Endodermal cell (in vitro differentiated cells): ENCODE measurements around the gene NR2E3. TPM values are rescaled to one million over a fixed set of nuclear protein-coding genes. Genes with fewer than 3 reads are reported as not detected.
A peak's percentile ranks its signal among the peaks of the same experiment; 100 is the strongest.

Source experiments
- DNase-seq: peaks from one replicate; pipeline ENCODE4 v3.0.0-alpha.2; 2017
- H3K27ac ChIP-seq: 2 replicates; pipeline ENCODE4 v1.5.1; 2013; ENCODE audit warnings: mild to moderate bottlenecking, low read depth, low read length, moderate library complexity
- H3K27me3 ChIP-seq: 2 replicates; pipeline ENCODE4 v1.6.1; 2013; ENCODE audit warnings: mild to moderate bottlenecking, low read length, moderate library complexity; ENCODE audit not compliant: insufficient read depth, control insufficient read depth, poor library complexity, severe bottlenecking
- H3K36me3 ChIP-seq: 2 replicates; pipeline ENCODE4 v1.7.0; 2013; ENCODE audit warnings: mild to moderate bottlenecking, low read length, moderate library complexity; ENCODE audit not compliant: control insufficient read depth, insufficient read depth
- H3K4me1 ChIP-seq: one replicate; pipeline ENCODE4 v1.7.0; 2013; ENCODE audit warnings: low read length; ENCODE audit not compliant: control insufficient read depth, insufficient read depth
- H3K4me3 ChIP-seq: 2 replicates; pipeline ENCODE4 v1.5.1; 2013; ENCODE audit warnings: mild to moderate bottlenecking, low read length, moderate library complexity
- H3K9ac ChIP-seq: 2 replicates; pipeline ENCODE4 v1.6.1; 2013; ENCODE audit warnings: mild to moderate bottlenecking, low read length, moderate library complexity; ENCODE audit not compliant: poor library complexity, severe bottlenecking; ENCODE audit errors: extremely low read depth
- H3K9me3 ChIP-seq: 2 replicates; pipeline ENCODE4 v1.6.1; 2013; ENCODE audit warnings: mild to moderate bottlenecking, low read length, moderate library complexity; ENCODE audit not compliant: control insufficient read depth
- H3K27ac Mint-ChIP-seq: 2 replicates; pipeline ENCODE4 v1.8.0; 2020; ENCODE audit warnings: mixed read lengths
- H3K27me3 Mint-ChIP-seq: 2 replicates; pipeline ENCODE4 v1.8.0; 2021; ENCODE audit warnings: mild to moderate bottlenecking, mixed read lengths; ENCODE audit not compliant: insufficient read depth
- H3K36me3 Mint-ChIP-seq: 2 replicates; pipeline ENCODE4 v1.8.0; 2020; ENCODE audit warnings: low read depth, mixed read lengths
- H3K4me1 Mint-ChIP-seq: 2 replicates; pipeline ENCODE4 v1.8.0; 2020; ENCODE audit warnings: mixed read lengths
- H3K4me3 Mint-ChIP-seq: 2 replicates; pipeline ENCODE4 v1.8.0; 2020; ENCODE audit warnings: mild to moderate bottlenecking, moderate library complexity, mixed read lengths
- H3K9me3 Mint-ChIP-seq: 2 replicates; pipeline ENCODE4 v1.8.0; 2020; ENCODE audit warnings: mild to moderate bottlenecking, mixed read lengths
- CTCF ChIP-seq: fragments of 200-600 bp; sonication (generic); conservative IDR thresholded peaks from 2 replicates; pipeline ENCODE4 v1.5.0; 2021; ENCODE audit warnings: antibody characterized with exemption, mild to moderate bottlenecking
- WGBS, 2 experiments: methylation state at CpG; one replicate each; pipeline versions ENCODE4 v1.1.5 to v1.1.7; 2013; ENCODE audit warnings: missing lambda C conversion rate in 2 of 2, mixed read lengths in 1 of 2; ENCODE audit not compliant: insufficient coverage in 1 of 2, insufficient read length in 1 of 2; 5-methylcytosine and 5-hydroxymethylcytosine counted together
- total RNA-seq, 2 donors: library from RNA; stranded (reverse); fragmentation: NEBNext Ultra II Directional in 1 of 2; extraction: Animal tissue kit (Norgen Biotek cat#: 25700) in 1 of 2; gene quantifications; 2 replicates in 1 of 2; 3 replicates in 1 of 2; pipeline ENCODE4 v1.2.1, GENCODE V29; 2021

The NR2E3 gene
- total RNA-seq, 2 donors from 2014 or later, result 0.15 to 0.55 TPM

DNA sequence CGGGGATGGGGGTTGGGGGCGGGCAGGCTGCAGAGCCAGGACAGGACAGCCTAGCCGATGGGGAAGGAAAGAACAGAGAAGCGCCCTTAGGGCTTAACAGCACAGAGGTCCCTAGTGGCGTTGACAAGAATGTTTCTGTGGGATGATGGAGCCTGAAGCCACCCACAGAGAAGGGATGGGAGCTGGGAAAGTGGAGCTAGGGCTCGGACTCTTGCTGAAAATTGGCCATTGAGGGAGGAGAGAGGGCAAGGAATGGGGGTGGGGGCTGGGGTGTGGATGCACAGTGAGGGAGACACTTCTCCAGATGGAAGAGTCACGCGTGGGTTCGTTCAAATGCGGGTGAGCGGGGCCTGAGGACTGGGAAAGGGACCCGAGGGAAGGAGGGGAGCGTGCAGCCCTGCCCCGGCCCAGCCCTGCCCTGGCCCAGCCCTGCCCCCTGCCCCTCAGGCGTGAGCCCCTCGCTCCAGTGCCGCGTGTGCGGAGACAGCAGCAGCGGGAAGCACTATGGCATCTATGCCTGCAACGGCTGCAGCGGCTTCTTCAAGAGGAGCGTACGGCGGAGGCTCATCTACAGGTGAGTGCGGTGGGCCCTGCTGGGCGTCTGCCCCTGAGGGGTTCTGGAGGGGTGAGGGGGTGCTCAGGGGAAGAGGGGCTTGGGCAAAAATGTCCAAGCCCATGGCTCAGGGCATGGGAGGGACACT lies 832 bp downstream of the NR2E3 start:
- H3K27ac ChIP-seq, result no peak overlapping the region
- WGBS, 2 experiments, result 92 to 94% methylated on average over 13 to 27 of the region's 27 CpGs
- Mint-ChIP-seq H3K4me1 (peaks cover 23% of the 10 kb centered on the region), H3K9me3 (no peaks in the 10 kb centered on the region), H3K27ac (no peak overlapping the region), H3K27me3 (peaks cover 11% of the 10 kb centered on the region), H3K4me3 (no peak overlapping the region), H3K36me3 (no peaks in the 10 kb centered on the region)
- no peaks in the 10 kb centered on the region for H3K36me3 ChIP-seq
- peaks cover 13% of the 10 kb centered on the region for H3K4me1 ChIP-seq
- no peak overlapping the region for H3K4me3 ChIP-seq
- peak; percentile 17 for TF ChIP-seq CTCF
- DNase-seq, result no peak
- no peaks in the 10 kb centered on the region for H3K9me3 ChIP-seq
- no peaks in the 10 kb centered on the region for H3K27me3 ChIP-seq
- H3K9ac ChIP-seq, result no peak overlapping the region

- Histone ChIP-seq H3K4me3 (no peak overlapping the region), H3K27me3 (no peaks in the 10 kb centered on the region), H3K9ac (no peak overlapping the region), H3K4me1 (peaks cover 4% of the 10 kb centered on the region), H3K36me3 (no peaks in the 10 kb centered on the region), H3K9me3 (no peaks in the 10 kb centered on the region), H3K27ac (no peak overlapping the region)
- H3K27me3 Mint-ChIP-seq, result peaks cover 11% of the 10 kb centered on the region
- peaks cover 15% of the 10 kb centered on the region for H3K4me1 Mint-ChIP-seq
- no peak overlapping the region for H3K27ac Mint-ChIP-seq
- no peaks in the 10 kb centered on the region for H3K36me3 Mint-ChIP-seq
- 93 to 95% methylated on average over 19 to 38 of the region's 38 CpGs for WGBS, 2 experiments
- no peak for DNase-seq
- no peak overlapping the region for H3K4me3 Mint-ChIP-seq
- H3K9me3 Mint-ChIP-seq, result no peaks in the 10 kb centered on the region
- no peak for TF ChIP-seq CTCF
Observed at GRCh38 chr15:71811752-71812735, 1.7 kb downstream of the NR2E3 start.

- Histone ChIP-seq H3K36me3 (no peaks in the 10 kb centered on the region), H3K4me1 (no peaks in the 10 kb centered on the region), H3K27me3 (no peaks in the 10 kb centered on the region), H3K9me3 (no peaks in the 10 kb centered on the region), H3K27ac (no peak overlapping the region), H3K9ac (no peak overlapping the region), H3K4me3 (no peak overlapping the region)
- WGBS, 2 experiments, result 92 to 95% methylated on average over 15 to 16 of the region's 16 CpGs
- TF ChIP-seq CTCF, result no peak
- Mint-ChIP-seq H3K9me3 (peaks cover 5% of the 10 kb centered on the region), H3K4me3 (no peak overlapping the region), H3K27me3 (peaks cover 7% of the 10 kb centered on the region), H3K4me1 (peaks cover 4% of the 10 kb centered on the region), H3K36me3 (peaks cover 6% of the 10 kb centered on the region), H3K27ac (no peak overlapping the region)
- no peak for DNase-seq
Observed at GRCh38 chr15:71812966-71813722, 2.8 kb downstream of the NR2E3 start.
